ENCODE measurements around the gene WIPF2. TPM values are rescaled to one million over a fixed set of nuclear protein-coding genes. Genes with fewer than 3 reads are reported as not detected.

Gene WIPF2
- total RNA-seq, 4 donors from 2014 or later = 7.7 to 11.1 (median 9.5) TPM

GRCh38 chr17:40320756-40321523 lies 101.8 kb downstream of the WIPF2 start:
- no peaks in the 10 kb centered on the region for H3K27me3 ChIP-seq
- peaks cover 0 to 94% (median 90%) of the 10 kb centered on the region in 4 donors for H3K4me1 ChIP-seq
- WGBS, 2 donors = 22 to 29% methylated on average over 13 to 17 of the region's 19 CpGs
- no peak for TF ChIP-seq CTCF (IDR thresholded peaks at IDR 0.05)
- TF ChIP-seq POLR2A (IDR thresholded peaks at IDR 0.05) = peak in 1 of 2 donors; percentile 24
- peak in 1 of 2 donors; percentile 27 for TF ChIP-seq EP300 (IDR thresholded peaks at IDR 0.05)
- H3K9me3 ChIP-seq = no peaks in the 10 kb centered on the region
- DNase-seq (ENCODE audit: low spot score in 2 of 2) = peak; percentile 44 to 72
- H3K4me3 ChIP-seq = peak overlapping the region in 2 of 4 donors; percentile 65 to 99
- peak overlapping the region; percentile 51 to 99 (median 90) for H3K27ac ChIP-seq
- H3K36me3 ChIP-seq = no peaks in the 10 kb centered on the region

- Histone ChIP-seq H3K36me3 (no peaks in the 10 kb centered on the region), H3K4me3 (peak overlapping the region in 2 of 4 donors; percentile 33 to 99), H3K27me3 (no peaks in the 10 kb centered on the region), H3K4me1 (peaks cover 0 to 94% (median 90%) of the 10 kb centered on the region in 4 donors), H3K27ac (peak overlapping the region in 3 of 4 donors; percentile 86 to 99 (median 94)), H3K9me3 (no peaks in the 10 kb centered on the region)
- WGBS, 2 donors = 39 to 54% methylated on average over 4 of the region's 4 CpGs
- DNase-seq (ENCODE audit: low spot score in 2 of 2) = peak in 1 of 2 donors; percentile 10
- TF ChIP-seq CTCF (IDR thresholded peaks at IDR 0.05) (no peak), EP300 (IDR thresholded peaks at IDR 0.05) (no peak), POLR2A (IDR thresholded peaks at IDR 0.05) (no peak)
Observed at GRCh38 chr17:40321524-40321929, 102.4 kb downstream of the WIPF2 start.

- no peaks in the 10 kb centered on the region for H3K27me3 ChIP-seq
- DNase-seq (ENCODE audit: low spot score in 2 of 2) = no peak
- no peaks in the 10 kb centered on the region for H3K9me3 ChIP-seq
- TF ChIP-seq EP300 (IDR thresholded peaks at IDR 0.05) = no peak
- no peak for TF ChIP-seq CTCF (IDR thresholded peaks at IDR 0.05)
- no peak for TF ChIP-seq POLR2A (IDR thresholded peaks at IDR 0.05)
- peak overlapping the region in 3 of 4 donors; percentile 33 to 99 (median 51) for H3K4me3 ChIP-seq
- H3K27ac ChIP-seq = peak overlapping the region; percentile 55 to 99 (median 90)
- H3K4me1 ChIP-seq = peaks cover 0 to 94% (median 90%) of the 10 kb centered on the region in 4 donors
- H3K36me3 ChIP-seq = no peaks in the 10 kb centered on the region
- 18 to 26% methylated on average over 4 of the region's 4 CpGs for WGBS, 2 donors
Observed at GRCh38 chr17:40321961-40322357, 102.9 kb downstream of the WIPF2 start.

GRCh38 chr17:40322358-40323315 lies 103.5 kb downstream of the WIPF2 start:
- H3K27ac ChIP-seq = peak overlapping the region; percentile 55 to 99 (median 90)
- no peaks in the 10 kb centered on the region for H3K27me3 ChIP-seq
- peak in 1 of 2 donors; percentile 75 for DNase-seq (ENCODE audit: low spot score in 2 of 2)
- H3K4me1 ChIP-seq = peaks cover 2 to 94% (median 90%) of the 10 kb centered on the region in 4 donors
- H3K4me3 ChIP-seq = peak overlapping the region in 3 of 4 donors; percentile 33 to 99 (median 51)
- no peaks in the 10 kb centered on the region for H3K36me3 ChIP-seq
- 13 to 19% methylated on average over 18 to 19 of the region's 19 CpGs for WGBS, 2 donors
- TF ChIP-seq EP300 (IDR thresholded peaks at IDR 0.05) (peak in 1 of 2 donors; percentile 81), POLR2A (IDR thresholded peaks at IDR 0.05) (no peak)
- H3K9me3 ChIP-seq = no peaks in the 10 kb centered on the region

Data from tibial nerve (tissue), 4 donors.